NCI-H1417 (cell line): ENCODE measurements around the gene PLEKHG5.
"Not testable (repeated sequence)": the region's sequence is repeated elsewhere in the genome, so short reads cannot be mapped to it uniquely, and the experiment has no call there.

ENCODE experiments used
- DNase-seq, 3 experiments: peaks; one replicate each; lab custom pipeline; 2025; lab: John Stamatoyannopoulos, UW

The PLEKHG5 gene

GRCh38 chr1:6495540-6496364 lies 4.3 kb upstream of the PLEKHG5 start:
- no peak for DNase-seq

GRCh38 chr1:6495041-6495441 lies 3.6 kb upstream of the PLEKHG5 start:
- peak in 1 of 3 experiments; percentile 45 for DNase-seq

DNA sequence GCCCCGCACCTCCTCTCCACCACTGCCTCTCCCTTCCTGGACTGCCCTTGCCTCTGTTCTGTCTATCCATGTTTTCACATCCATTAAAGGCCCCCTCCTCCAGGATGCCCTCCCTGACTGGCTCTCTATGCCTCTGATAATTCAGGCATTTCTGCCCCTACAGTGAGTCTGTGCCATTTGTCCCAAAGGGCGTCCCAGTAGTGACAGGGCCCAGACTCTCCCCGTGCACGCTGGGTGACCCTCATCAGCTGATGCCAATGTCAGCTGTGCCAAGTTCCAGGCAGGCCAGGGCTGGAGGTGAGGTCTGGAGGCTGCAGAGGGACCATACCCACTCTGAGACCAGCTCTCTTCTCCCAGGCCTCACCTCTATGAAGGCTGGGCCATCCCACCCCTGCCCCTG lies 3.2 kb upstream of the PLEKHG5 start:
- DNase-seq, result no peak

GRCh38 chr1:6493834-6494223 lies 2.4 kb upstream of the PLEKHG5 start:
- DNase-seq, result not testable (repeated sequence)

DNA sequence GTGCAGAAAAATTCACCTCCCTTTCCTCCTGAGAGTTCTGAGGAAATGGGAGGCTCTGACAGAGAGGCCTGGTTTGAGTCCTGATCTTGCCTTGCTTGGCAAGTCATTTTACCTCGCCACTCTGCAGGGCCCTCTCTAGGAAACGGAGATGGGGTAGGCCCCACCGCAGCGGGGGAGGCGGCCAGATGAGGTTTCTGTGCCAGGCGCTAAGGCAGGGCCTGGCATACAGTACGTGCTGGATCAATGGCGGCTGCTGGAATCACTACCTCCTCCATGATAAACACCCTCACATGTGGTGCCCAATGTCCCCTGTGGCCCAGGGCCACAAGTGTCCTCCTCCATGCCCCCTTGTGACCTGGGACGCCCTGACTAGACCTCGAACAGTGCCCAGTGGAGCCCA lies 499 bp upstream of the PLEKHG5 start:
- DNase-seq, result no peak

GRCh38 chr1:6491081-6491449 lies 402 bp downstream of the PLEKHG5 start:
- no peak for DNase-seq

DNA sequence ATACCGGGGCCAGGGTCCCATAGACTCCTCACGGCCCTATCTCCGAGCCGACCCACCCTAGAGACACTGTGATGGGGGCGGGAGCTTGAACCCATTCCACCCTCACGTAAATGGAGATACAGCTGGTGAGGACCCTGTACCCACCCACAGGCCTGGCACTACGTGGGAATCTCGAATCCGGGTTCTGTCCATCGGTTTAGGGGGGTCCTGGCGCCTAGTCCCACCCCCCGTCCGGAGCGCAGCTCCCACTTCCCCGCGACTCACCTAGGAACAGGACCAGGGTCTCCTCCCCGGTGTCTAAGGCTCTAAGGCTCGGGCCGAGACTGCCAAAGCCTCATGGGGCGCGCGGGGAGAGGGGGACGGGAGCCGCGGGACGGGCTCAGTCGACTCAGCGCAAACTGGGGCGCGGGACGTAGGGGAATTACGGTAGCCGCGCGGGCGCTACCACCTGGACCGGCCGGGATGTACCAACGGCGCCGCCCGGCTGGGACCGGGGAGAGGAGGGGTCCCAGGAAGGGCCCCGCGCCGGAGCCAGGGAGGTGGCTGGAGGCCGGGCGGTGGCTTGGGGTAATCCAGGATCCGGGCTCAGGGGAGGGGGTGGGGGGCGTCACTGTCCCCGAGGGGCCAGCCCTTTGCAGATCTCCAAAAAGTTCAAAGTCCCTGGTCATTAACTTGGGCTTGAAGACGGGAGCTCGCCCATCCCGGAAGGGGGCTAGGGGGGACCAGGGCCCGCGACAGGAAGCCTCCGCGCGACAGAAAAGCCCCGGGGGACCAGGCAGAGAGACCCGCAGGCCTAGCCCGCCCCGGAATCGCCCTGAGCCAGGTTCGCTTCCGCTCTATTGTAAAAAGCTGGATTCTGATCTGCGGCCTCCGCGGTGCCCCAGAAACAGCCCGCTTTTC lies 1.0 kb downstream of the PLEKHG5 start:
- DNase-seq, result peak; percentile 33 to 53 (median 51)

- DNase-seq, result peak; percentile 58 to 74 (median 74)
These were observed 1.7 kb downstream of the PLEKHG5 start for GRCh38 chr1:6489799-6490180.

DNA sequence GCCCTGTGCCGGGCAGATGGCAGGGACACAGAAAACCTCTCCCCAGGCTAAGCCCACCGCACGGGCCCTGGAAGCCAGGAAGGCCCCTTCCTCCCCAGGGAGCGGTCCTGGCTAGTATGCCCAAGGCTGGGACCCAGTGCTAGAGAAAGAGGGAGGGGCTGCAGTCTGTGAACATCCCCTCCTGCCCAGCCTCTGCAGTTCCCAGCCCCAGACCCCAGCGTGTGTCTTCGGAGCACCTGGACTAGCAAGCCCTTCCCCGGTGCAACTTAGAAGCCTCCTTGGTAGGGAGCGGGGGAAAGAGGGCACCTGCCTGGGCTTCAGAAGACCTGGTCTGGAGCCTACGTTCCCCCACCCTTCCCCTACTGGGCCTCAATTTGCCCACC lies 2.1 kb downstream of the PLEKHG5 start:
- no peak for DNase-seq

DNA sequence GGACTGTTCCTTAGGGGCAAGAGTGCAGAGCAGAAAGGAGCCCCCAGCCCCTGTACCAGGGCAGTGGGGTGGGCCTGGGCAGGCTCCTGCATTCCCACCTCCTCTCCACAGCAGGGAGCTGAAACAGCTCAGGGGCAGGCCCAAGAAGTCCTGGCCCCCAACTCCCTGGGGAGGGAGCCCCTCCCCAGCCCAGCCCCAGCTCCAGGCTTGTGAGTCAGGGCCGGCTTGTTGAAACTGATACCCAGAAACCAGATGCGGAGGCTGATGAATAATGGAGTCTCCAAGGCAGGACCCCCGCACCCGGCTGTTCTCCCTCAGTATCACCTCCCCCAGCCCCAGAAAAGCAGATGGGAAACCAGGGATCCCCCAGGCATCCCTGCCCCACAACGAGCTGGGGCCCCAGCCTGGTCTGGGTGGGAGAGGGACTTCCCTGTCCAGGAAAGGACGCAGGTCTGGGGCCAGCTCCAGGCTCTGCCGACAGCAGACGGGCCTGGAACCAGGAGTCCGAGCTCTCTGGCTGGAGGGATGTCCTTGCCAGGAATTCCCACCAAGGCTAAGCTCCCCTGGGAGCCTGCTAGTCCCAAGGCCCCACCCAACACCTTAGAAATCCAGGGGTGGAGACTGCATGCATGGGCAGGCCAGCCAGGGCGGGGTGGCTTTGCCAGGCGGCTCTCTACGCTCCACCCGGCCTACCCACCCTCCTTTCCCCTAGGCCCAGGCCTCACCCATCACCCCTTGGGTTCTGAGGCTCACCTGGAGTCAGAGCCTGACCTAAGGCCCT lies 2.7 kb downstream of the PLEKHG5 start:
- DNase-seq, result no peak

DNA sequence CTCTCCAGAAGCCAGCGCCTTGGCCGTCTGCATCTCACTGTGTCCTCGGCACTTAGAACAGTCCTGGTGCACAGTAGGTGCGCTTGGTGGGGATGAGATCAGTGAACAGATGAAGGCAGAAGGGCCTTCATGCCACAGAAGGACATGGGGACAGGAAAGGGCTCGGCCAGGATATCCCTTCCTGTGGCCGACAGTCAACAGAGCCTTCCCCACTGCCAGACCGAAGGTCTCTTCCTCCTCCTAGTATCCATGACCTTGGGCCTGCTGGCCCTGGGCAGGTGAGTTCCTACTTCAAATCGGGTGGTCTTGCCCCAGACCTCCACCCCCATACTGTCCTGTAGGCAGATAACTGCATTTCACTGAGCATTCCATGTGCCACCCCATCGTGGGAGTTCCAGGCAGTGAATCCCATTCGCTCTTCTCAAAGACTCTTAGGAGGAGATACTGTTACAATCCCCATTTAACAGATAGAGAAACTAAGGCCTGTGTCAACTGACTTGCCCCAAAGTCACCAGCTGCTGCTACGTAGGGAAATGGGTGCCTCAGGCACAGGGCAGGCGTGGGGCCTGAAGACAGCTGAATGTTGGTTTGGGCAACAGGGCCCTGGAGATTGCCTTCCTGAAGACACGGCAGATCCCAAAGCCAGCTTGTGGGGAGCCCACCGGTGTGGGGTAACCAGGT lies 3.5 kb downstream of the PLEKHG5 start:
- DNase-seq, result no peak

- peak; percentile 75 to 91 (median 82) for DNase-seq
These were observed 4.9 kb downstream of the PLEKHG5 start for GRCh38 chr1:6486433-6487011.

GRCh38 chr1:6485168-6486101 lies 6.0 kb downstream of the PLEKHG5 start:
- peak in 2 of 3 experiments; percentile 43 to 46 for DNase-seq

GRCh38 chr1:6484826-6485167 lies 6.7 kb downstream of the PLEKHG5 start:
- DNase-seq, result peak in 1 of 3 experiments; percentile 36

DNA sequence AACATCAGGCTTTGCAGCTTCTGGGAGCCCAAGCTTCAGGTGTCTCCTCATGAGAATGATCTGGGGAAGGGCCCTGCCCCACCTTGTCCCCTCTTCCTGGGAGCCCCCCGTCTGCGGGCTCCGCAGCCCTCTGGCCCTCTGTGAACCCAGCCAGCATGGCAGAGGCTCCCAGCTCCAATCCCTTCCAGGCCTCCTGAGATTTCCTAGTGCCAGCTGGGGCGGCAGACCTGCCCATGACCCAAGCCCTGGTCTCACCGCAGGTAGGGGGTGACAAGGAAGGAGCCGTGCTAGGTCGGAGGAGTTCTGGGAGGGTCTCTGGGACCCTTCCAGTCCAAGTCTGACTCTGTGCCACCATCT lies 7.7 kb downstream of the PLEKHG5 start:
- DNase-seq, result no peak

GRCh38 chr1:6483017-6483760 lies 8.3 kb downstream of the PLEKHG5 start:
- peak; percentile 11 to 62 (median 26) for DNase-seq

DNA sequence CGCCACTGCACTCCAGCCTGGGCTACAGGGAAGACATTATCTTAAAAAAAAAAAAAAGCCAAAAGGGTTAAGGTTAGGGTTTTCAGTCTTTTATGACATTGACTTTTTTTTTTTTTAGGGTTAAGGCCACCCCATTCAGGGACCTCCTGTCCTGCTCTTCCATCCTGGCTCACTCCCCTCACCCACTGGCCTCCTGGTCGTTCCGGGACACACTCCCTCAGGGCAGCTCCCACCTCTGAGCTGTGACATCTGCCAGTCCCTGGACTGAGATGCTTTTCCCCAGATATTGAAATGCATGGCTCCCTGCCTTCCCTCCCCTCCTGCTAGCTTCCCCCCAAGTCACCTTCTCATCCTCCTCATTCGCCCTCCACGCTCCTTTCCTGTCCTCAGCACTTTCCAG lies 9.6 kb downstream of the PLEKHG5 start:
- DNase-seq, result no peak

- no peak for DNase-seq
These were observed 14.2 kb downstream of the PLEKHG5 start for GRCh38 chr1:6477039-6477820.

DNA sequence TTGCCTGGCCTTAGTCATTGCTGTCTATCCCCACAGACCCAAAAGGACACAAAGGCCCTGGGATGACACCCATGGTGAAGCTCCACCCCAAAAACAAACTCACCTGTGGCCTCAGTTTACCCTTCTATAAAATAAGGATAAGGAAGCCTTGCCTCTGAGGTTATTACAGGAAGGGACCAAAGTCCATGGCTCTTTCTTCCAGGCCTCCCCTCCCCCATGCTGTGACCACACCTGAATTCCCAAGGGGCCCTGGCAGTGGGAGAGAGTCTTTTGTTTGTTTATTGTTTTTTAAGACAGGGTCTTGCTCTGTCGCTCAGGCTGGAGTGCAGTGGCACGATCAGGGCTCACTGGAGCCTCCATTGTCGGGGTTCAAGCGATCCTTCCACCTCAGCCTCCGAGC lies 15.0 kb downstream of the PLEKHG5 start:
- DNase-seq, result no peak
